Femur (tissue), 1 donor: ENCODE data around the gene PML.

Experiments
- DNase-seq: peaks from one replicate; pipeline ENCODE4 v3.0.0-alpha.2; 2017

The PML gene

GRCh38 chr15:73986055-73986775 lies 8.3 kb upstream of the PML start:
- no peak for DNase-seq

DNA sequence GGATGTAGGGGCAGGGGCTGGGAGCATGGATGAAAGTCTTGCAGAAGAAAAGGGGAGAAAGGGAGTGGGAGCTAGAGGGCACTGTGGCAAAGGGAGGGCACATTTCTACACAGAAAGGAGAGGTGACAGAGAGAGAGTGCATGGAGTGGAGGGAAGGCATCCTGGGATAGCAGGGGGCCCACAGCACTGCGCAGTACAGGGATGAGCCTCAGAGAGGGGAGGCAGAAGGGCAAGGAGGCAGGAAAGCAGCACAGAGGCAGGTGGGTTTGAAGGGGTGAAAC lies 7.8 kb upstream of the PML start:
- no peak for DNase-seq

- no peak for DNase-seq
These were observed 7.3 kb upstream of the PML start for GRCh38 chr15:73987250-73987649.

DNA sequence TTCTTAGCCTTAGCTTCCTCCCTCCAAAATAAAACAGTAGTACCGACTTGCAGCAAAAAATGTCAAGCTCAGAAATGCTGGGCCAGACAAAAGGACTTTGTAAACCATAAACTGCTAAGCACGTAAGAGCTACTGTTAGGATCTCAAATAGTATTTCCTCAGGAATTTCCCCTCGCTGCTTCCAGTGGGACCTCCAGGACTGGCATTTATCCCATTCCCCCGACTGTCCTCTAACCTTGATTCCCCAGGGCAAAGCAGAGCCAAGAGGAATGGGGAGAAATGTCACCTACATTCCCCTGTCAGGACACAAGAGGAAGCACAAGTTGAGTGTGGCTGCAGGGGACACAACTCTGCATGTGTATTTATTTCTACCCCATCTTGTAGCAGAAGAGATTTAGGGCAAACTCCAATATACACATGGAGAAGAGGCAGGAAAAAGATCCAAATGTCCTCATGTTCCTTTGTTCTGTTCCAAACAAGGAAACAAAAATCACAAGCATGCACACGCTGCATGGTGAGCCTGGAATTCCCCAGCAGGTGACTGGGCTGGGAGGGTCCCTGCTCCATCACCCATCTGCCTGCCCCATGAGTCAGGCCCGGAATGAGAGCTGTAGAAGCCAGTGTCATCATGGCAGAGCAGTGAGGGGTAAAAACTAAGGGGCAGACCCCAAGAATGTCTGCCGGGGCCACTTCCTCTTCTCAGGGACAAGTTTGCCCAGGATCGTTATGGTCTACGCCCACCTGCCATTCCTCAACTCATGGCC lies 6.7 kb upstream of the PML start:
- DNase-seq = no peak

DNA sequence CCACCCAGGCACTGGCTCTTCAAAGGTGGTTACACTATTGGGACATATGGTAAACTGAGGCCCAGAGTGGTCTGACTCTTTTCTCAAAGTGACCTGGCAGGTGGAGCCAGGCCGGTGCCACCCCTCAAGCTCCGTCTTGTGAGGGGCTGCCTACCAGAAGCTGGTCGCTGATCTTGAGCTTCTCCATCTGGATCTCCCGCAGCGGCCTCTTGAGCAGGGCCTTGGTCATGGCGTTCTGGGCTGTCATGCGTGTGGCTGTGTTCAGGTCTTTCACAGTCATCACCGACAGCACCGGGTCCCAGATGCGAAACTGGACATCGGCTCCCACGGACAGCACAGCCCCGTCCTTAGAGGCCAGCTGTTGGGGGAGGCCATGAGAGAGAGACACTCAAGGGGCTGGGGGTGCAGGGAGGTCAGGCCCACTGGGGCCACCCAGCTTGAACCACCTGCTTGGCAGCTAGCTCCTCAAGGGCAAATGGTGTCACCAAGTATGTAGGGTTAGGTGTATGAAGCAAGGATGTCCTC lies 6.0 kb upstream of the PML start:
- no peak for DNase-seq

- no peak for DNase-seq
These were observed 5.3 kb upstream of the PML start for GRCh38 chr15:73989001-73989798.

DNA sequence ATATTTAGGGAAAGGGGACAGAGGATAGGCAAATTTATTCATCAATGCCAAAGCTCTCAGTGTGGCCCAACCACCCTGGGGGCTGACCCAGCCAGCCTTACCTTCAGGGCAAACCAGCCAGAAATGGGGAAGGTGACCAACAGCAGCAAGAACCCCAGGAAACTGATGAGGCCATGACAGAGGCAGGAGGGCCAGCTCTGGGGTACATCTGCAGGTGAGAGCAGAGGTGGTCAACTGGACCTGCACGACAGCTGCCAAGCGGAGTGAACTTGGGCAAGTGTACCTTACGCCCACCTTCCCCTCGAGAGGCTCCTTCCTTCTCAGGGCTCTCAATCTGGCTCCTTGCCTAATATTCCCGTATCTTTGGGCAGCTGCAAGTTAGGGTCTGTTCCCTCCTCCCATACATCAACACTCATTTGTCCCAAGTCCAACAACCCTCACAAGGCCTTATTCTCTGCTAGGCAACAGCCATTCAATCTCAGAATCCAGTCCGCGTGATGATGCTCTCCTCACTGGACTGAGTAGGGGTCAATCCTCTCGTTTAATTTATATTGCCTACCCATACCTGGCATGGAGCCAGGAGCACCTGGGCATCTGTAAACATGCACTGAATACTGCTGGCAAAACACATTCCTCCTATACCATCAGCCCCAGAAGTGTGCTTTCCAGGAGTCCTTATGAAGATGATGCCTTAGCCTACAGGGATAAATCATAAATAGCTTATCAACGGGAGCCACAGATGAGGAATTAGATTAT lies 4.1 kb upstream of the PML start:
- DNase-seq = no peak

DNA sequence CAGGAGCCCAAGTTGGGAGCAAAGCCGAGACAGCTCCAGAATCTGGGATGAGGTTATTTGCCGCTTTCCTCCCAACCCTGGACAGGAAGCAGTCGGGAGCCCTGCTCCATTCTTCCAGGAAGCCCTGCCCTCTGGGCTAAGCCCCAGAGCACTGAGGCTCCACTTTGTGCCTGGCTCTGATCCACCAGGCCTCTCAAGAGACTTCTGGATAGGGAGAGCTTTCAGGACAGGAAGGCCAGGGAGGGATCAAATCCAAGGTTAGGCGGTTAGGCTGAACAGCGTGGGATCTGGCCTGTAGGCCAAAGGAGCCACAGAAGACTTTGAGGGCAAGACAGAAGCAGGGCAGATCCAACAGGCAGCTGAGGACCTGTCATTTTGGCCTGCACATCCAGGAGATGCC lies 3.3 kb upstream of the PML start:
- peak; percentile 74 for DNase-seq

GRCh38 chr15:73991726-73992593 lies 2.6 kb upstream of the PML start, which contains the start of gene STOML1:
Gene STOML1 (minus strand): TSS chr15:73992295. CDS start chr15:73992223, 72 bp downstream.
- peak; percentile 95 for DNase-seq

DNA sequence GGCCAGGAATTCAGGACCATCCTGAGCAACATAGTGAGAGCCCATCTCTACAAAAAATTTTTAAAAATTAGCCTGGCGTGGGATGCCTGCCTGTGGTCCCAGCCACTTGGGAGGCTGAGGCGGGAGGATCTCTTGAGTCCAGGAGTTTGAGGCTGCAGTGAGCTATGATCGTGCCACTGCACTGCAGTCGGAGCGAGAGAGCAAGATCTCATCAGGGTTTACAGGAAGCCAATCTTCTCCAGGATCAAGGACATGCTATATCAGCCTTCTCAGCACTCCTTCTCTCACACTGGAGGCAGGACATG lies 2.0 kb upstream of the PML start:
- no peak for DNase-seq

GRCh38 chr15:73993211-73993994 lies 1.1 kb upstream of the PML start:
- no peak for DNase-seq

DNA sequence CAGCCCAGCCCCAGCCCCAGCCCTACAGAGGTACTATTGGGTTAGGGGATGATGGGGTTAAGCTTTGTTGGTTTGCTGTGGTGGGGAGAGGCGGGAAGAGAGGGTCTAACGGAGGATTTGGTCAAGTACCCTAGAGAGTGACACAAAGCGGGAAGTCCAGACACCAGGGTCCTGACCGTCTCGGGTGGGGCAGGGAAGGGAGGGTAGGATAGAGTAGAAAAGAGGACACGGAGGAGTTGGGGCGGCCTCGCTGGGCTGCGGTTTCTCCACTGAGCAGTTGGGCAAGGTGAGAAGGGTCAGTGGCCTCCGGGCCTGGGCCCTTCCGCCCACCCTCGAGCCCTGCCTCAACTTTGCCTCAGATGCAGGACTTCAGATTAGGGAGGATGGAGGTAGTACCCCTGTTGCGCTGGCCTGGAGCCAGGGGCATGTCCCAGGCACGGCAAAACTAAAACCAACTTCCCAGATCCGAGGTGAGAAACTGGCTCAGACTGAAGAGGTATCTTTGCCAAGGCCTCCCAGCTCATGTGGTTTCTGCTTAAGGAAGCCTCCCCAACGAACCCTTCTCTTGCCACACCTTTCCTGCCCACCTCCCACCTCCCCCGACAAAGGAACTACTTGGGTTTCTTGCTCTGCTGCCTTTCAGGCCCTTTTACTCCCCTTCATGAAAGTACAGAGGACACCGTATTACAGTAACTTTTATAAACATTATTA lies 551 bp downstream of the PML start:
- DNase-seq = no peak

DNA sequence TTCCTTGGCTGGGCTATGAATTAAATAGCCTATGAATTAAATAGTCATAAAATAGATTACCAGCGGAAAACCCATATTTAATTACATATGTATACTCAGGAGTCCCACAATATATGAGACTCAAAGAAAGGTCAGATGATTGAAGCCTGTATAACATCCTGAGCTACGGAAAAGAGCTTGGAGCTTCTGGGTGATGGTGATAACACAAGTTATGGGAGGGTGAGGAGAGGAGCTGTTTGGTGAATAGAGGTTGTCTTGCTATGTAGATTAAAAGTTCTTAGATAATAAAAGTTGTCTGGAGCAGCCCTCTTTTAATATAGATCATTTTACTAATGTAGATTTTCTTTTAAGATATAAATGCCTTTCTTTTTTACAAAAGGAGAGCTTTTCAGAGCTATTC lies 1.8 kb downstream of the PML start:
- DNase-seq = no peak

GRCh38 chr15:73996939-73997338 lies 2.4 kb downstream of the PML start:
- no peak for DNase-seq

DNA sequence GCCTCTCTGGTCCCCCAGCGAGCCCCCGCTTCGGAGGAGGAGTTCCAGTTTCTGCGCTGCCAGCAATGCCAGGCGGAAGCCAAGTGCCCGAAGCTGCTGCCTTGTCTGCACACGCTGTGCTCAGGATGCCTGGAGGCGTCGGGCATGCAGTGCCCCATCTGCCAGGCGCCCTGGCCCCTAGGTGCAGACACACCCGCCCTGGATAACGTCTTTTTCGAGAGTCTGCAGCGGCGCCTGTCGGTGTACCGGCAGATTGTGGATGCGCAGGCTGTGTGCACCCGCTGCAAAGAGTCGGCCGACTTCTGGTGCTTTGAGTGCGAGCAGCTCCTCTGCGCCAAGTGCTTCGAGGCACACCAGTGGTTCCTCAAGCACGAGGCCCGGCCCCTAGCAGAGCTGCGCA lies 3.5 kb downstream of the PML start:
- no peak for DNase-seq

- DNase-seq = no peak
These were observed 12.5 kb downstream of the PML start for GRCh38 chr15:74006774-74007639.

- no peak for DNase-seq
These were observed 13.4 kb downstream of the PML start for GRCh38 chr15:74007820-74008371.

- no peak for DNase-seq
These were observed 14.4 kb downstream of the PML start for GRCh38 chr15:74008901-74009300.

DNA sequence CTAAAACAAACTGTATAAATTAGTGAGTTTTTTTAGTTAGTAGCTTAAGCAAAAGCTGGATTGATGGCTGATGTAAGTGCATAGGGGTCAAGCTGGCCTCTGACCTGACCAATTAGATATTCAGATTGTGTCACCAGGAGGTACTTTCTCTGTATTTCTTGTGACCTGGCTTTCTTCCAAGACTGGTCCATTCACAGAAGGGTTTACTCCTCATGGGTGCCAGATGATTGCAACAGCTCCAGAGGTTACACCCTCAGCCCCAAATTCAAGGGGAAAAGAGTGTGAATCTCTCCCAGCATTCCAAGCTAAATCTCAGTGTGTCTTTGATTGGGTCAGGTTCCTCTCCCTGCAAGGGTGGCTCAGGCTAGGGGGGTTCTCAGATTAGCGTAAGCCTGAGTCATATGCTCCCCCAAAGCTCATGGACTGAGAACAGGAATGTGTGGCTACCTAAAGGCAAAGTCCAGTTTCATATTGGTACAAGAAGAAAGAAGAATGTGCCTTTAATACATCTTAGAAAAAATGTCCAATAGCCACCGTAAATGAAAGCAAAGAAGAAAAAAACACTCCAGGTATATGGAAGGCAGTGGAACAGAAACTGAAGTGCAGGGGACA lies 16.5 kb downstream of the PML start:
- no peak for DNase-seq
